ENCODE measurements around the gene NRXN3.

Gene NRXN3

GRCh38 chr14:79698298-79698711, 1528.1 kb downstream of the NRXN3 start:
- no peak for DNase-seq (ENCODE audit: low spot score)

- DNase-seq (ENCODE audit: low spot score), result no peak
These were observed 1529.0 kb downstream of the NRXN3 start for GRCh38 chr14:79699206-79699605.

GRCh38 chr14:79701371-79701770, 1531.2 kb downstream of the NRXN3 start:
- no peak for DNase-seq (ENCODE audit: low spot score)

GRCh38 chr14:79702197-79702596, 1532.0 kb downstream of the NRXN3 start:
- no peak for DNase-seq (ENCODE audit: low spot score)

- no peak for DNase-seq (ENCODE audit: low spot score)
These were observed 1533.0 kb downstream of the NRXN3 start for GRCh38 chr14:79703209-79703608.

GRCh38 chr14:79704041-79704807, 1534.1 kb downstream of the NRXN3 start:
- DNase-seq (ENCODE audit: low spot score), result no peak

GRCh38 chr14:79705126-79705894, 1535.1 kb downstream of the NRXN3 start:
- DNase-seq (ENCODE audit: low spot score), result no peak

- DNase-seq (ENCODE audit: low spot score), result no peak
These were observed 1536.2 kb downstream of the NRXN3 start for GRCh38 chr14:79706382-79706781.

- DNase-seq (ENCODE audit: low spot score), result no peak
These were observed 1538.5 kb downstream of the NRXN3 start for GRCh38 chr14:79708426-79709388.

- DNase-seq (ENCODE audit: low spot score), result no peak
These were observed 1539.4 kb downstream of the NRXN3 start for GRCh38 chr14:79709573-79709972.

GRCh38 chr14:79712302-79712950, 1542.3 kb downstream of the NRXN3 start:
- no peak for DNase-seq (ENCODE audit: low spot score)

GRCh38 chr14:79721399-79722084, 1551.4 kb downstream of the NRXN3 start:
- no peak for DNase-seq (ENCODE audit: low spot score)

- no peak for DNase-seq (ENCODE audit: low spot score)
These were observed 1555.0 kb downstream of the NRXN3 start for GRCh38 chr14:79724934-79725717.

- no peak for DNase-seq (ENCODE audit: low spot score)
These were observed 1557.7 kb downstream of the NRXN3 start for GRCh38 chr14:79727900-79728299.

GRCh38 chr14:79728331-79728730, 1558.2 kb downstream of the NRXN3 start:
- DNase-seq (ENCODE audit: low spot score), result no peak

- no peak for DNase-seq (ENCODE audit: low spot score)
These were observed 1559.6 kb downstream of the NRXN3 start for GRCh38 chr14:79729731-79730130.

GRCh38 chr14:79730196-79730595, 1560.0 kb downstream of the NRXN3 start:
- no peak for DNase-seq (ENCODE audit: low spot score)

- DNase-seq (ENCODE audit: low spot score), result no peak
These were observed 1560.8 kb downstream of the NRXN3 start for GRCh38 chr14:79730953-79731352.

GRCh38 chr14:79732911-79733655, 1562.9 kb downstream of the NRXN3 start:
- DNase-seq (ENCODE audit: low spot score), result no peak

GRCh38 chr14:79734151-79734550, 1564.0 kb downstream of the NRXN3 start:
- no peak for DNase-seq (ENCODE audit: low spot score)

All from HuH-7.5 (cell line).